HL-60 (cell line): ENCODE measurements around the gene ABHD2.

Source experiments
- TF ChIP-seq, protein P1 (sequence below): IDR thresholded peaks from one replicate; pipeline ENCODE4 v1.5.1; 2011; ENCODE audit warnings: low read length, control low read depth, inconsistent platforms; ENCODE audit not compliant: insufficient read depth
- TF ChIP-seq, protein P2 (sequence below): IDR thresholded peaks from 2 replicates; pipeline ENCODE4 v1.6.1; 2012; ENCODE audit warnings: low read depth; ENCODE audit not compliant: insufficient replicate concordance

- TF ChIP-seq, protein P1, sequence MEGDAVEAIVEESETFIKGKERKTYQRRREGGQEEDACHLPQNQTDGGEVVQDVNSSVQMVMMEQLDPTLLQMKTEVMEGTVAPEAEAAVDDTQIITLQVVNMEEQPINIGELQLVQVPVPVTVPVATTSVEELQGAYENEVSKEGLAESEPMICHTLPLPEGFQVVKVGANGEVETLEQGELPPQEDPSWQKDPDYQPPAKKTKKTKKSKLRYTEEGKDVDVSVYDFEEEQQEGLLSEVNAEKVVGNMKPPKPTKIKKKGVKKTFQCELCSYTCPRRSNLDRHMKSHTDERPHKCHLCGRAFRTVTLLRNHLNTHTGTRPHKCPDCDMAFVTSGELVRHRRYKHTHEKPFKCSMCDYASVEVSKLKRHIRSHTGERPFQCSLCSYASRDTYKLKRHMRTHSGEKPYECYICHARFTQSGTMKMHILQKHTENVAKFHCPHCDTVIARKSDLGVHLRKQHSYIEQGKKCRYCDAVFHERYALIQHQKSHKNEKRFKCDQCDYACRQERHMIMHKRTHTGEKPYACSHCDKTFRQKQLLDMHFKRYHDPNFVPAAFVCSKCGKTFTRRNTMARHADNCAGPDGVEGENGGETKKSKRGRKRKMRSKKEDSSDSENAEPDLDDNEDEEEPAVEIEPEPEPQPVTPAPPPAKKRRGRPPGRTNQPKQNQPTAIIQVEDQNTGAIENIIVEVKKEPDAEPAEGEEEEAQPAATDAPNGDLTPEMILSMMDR: no peak
- TF ChIP-seq, protein P2, sequence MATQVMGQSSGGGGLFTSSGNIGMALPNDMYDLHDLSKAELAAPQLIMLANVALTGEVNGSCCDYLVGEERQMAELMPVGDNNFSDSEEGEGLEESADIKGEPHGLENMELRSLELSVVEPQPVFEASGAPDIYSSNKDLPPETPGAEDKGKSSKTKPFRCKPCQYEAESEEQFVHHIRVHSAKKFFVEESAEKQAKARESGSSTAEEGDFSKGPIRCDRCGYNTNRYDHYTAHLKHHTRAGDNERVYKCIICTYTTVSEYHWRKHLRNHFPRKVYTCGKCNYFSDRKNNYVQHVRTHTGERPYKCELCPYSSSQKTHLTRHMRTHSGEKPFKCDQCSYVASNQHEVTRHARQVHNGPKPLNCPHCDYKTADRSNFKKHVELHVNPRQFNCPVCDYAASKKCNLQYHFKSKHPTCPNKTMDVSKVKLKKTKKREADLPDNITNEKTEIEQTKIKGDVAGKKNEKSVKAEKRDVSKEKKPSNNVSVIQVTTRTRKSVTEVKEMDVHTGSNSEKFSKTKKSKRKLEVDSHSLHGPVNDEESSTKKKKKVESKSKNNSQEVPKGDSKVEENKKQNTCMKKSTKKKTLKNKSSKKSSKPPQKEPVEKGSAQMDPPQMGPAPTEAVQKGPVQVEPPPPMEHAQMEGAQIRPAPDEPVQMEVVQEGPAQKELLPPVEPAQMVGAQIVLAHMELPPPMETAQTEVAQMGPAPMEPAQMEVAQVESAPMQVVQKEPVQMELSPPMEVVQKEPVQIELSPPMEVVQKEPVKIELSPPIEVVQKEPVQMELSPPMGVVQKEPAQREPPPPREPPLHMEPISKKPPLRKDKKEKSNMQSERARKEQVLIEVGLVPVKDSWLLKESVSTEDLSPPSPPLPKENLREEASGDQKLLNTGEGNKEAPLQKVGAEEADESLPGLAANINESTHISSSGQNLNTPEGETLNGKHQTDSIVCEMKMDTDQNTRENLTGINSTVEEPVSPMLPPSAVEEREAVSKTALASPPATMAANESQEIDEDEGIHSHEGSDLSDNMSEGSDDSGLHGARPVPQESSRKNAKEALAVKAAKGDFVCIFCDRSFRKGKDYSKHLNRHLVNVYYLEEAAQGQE: no peak
Observed at GRCh38 chr15:89167267-89168176, 79.3 kb downstream of the ABHD2 start.
